NB4 (cell line): ENCODE data around the gene ZNF524.

ENCODE experiments used
- DNase-seq: peaks from one replicate; pipeline ENCODE4 v3.0.0; 2010; ENCODE audit warnings: low read depth
- H3K4me3 ChIP-seq: one replicate; pipeline ENCODE4 v1.5.1; 2011; ENCODE audit warnings: mild to moderate bottlenecking, low read depth, low read length, moderate library complexity
- MAX ChIP-seq: IDR thresholded peaks from 2 replicates; pipeline ENCODE4 v1.6.1; 2011; ENCODE audit warnings: low read depth, low read length
- MYC ChIP-seq: IDR thresholded peaks from 2 replicates; pipeline ENCODE4 v1.6.1; 2011; ENCODE audit warnings: low read depth, low read length
- POLR2A ChIP-seq: IDR thresholded peaks from 2 replicates; pipeline ENCODE4 v1.6.1; 2011; ENCODE audit warnings: mild to moderate bottlenecking; ENCODE audit not compliant: insufficient read length; ENCODE audit errors: extremely low read depth
- TF ChIP-seq, protein P1 (sequence below): IDR thresholded peaks from one replicate; pipeline ENCODE4 v1.5.1; 2012; ENCODE audit warnings: low read depth, low read length

Gene ZNF524

GRCh38 chr19:55643003-55643886 is 43.2 kb downstream of the ZNF524 start, which contains the start of gene ZNF581:
TSS of gene ZNF581 (plus strand) at chr19:55643649. CDS start at chr19:55644572, 923 bp downstream.
- TF ChIP-seq, protein P1, sequence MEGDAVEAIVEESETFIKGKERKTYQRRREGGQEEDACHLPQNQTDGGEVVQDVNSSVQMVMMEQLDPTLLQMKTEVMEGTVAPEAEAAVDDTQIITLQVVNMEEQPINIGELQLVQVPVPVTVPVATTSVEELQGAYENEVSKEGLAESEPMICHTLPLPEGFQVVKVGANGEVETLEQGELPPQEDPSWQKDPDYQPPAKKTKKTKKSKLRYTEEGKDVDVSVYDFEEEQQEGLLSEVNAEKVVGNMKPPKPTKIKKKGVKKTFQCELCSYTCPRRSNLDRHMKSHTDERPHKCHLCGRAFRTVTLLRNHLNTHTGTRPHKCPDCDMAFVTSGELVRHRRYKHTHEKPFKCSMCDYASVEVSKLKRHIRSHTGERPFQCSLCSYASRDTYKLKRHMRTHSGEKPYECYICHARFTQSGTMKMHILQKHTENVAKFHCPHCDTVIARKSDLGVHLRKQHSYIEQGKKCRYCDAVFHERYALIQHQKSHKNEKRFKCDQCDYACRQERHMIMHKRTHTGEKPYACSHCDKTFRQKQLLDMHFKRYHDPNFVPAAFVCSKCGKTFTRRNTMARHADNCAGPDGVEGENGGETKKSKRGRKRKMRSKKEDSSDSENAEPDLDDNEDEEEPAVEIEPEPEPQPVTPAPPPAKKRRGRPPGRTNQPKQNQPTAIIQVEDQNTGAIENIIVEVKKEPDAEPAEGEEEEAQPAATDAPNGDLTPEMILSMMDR = no peak
- TF ChIP-seq POLR2A = no peak
- peak; percentile 48; the same call in 1 of the 2 replicates for TF ChIP-seq MYC
- no peak for TF ChIP-seq MAX
- peak; percentile 77 for DNase-seq
- H3K4me3 ChIP-seq = peak within 1 kb of the TSS; percentile 78

GRCh38 chr19:55643887-55644176 is 43.7 kb downstream of the ZNF524 start:
- TF ChIP-seq POLR2A (no peak), MAX (no peak), MYC (no peak; the same call in 1 of the 2 replicates)
- TF ChIP-seq, protein P1 = no peak
- peak overlapping the region; percentile 78 for H3K4me3 ChIP-seq
- no peak for DNase-seq

DNA sequence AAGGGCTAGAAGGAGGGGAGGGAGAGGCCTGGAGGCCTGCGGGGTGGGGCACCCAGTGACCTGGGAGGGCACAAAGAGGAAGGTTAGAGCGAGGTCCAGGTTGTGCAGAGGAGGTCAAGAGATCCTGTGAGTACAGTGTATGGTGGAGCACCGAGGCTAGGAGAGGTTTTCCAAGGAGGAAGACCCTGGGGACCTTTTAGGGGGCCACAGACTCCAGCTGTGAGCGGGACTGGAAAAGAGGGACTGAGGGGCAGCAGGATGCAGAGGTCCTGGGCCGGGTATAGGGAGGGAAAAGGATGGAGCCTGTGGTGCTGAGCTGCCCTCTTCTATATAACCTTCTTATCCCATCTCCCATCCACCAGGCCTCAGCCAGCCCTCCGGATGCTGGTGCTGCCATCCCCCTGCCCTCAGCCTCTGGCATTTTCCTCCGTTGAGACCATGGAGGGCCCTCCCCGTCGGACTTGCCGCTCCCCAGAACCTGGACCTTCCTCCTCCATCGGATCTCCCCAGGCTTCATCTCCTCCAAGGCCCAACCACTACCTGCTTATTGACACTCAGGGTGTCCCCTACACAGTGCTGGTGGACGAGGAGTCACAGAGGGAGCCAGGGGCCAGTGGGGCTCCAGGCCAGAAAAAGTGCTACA is 44.2 kb downstream of the ZNF524 start:
- TF ChIP-seq MYC (no peak), POLR2A (no peak), MAX (no peak)
- TF ChIP-seq, protein P1 = no peak
- DNase-seq = no peak
- peak overlapping the region; percentile 78 for H3K4me3 ChIP-seq

GRCh38 chr19:55644842-55645511 is 44.9 kb downstream of the ZNF524 start:
- DNase-seq = no peak
- TF ChIP-seq MAX (no peak), MYC (no peak), POLR2A (no peak)
- TF ChIP-seq, protein P1 = no peak
- H3K4me3 ChIP-seq = peak overlapping the region; percentile 78

DNA sequence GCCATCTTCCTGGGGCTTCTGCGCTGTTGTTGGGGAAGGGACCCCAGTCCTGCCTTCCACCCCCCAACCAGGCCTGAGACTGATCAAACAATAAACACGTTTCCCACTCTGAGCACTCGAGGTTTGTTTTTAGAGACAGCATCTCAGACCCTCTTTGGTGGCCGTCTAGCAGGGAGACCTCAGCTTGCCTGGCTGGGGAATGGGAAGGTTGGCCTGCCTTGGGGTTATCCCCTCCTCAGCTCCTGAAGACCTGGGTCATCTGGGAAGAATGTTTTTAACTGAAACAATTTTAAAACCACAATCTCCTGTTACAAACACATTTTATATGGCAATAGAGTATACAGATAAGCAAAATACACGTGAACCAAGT is 45.4 kb downstream of the ZNF524 start:
- no peak overlapping the region for H3K4me3 ChIP-seq
- no peak for DNase-seq
- TF ChIP-seq MYC (no peak), MAX (no peak), POLR2A (no peak)
- TF ChIP-seq, protein P1 = no peak
